A549 treated with AZD2906 at 1 μM for 4 hours (cell line): ENCODE results near the gene GAP43. TPM values are rescaled to one million over a fixed set of nuclear protein-coding genes. Genes with fewer than 3 reads are reported as not detected.

ENCODE experiments used
- total RNA-seq: library from RNA; stranded (reverse); fragments of 200-300 nt; extraction: Qiagen RNA extraction; gene quantifications from 5 replicates; pipeline ENCODE4 v1.2.3, GENCODE V29; 2022

GAP43 gene, protein sequence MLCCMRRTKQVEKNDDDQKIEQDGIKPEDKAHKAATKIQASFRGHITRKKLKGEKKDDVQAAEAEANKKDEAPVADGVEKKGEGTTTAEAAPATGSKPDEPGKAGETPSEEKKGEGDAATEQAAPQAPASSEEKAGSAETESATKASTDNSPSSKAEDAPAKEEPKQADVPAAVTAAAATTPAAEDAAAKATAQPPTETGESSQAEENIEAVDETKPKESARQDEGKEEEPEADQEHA
- total RNA-seq = 0.05 to 0.07 TPM (median 0.06 TPM) in 4 of 5 replicates, not detected in the other

DNA sequence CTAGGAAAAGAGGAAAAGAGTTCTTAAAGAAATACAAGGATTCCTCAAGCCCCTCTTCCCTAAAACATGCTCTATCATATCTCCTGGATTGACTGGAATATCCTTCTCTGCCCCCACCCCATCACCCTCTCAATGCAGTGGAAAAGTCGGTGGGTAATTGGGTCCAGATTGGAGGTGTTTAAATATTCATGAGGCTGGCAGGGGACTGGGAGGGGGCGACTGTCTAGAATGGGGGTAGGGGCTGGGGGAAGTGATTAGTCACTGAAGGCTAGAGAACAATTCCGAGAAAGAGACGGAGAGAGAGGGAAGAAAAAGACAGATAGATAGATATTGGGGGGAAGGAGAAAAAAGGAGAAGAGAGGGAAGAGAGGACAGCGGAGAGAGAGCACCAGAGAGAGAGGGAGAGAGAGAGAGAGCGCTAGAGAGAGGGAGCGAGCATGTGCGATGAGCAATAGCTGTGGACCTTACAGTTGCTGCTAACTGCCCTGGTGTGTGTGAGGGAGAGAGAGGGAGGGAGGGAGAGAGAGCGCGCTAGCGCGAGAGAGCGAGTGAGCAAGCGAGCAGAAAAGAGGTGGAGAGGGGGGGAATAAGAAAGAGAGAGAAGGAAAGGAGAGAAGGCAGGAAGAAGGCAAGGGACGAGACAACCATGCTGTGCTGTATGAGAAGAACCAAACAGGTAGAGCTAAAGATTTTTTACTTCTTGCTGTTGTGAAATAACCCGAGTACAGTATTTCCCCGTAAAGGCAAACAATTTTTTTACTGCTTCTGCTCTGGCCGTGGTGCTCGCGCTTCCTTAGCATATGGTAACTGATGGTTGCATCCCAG, at the start of gene GAP43:
Gene GAP43 (plus strand): TSS at position 467 of the 825 bp plus-strand sequence. CDS start 180 bp downstream, at position 647.

